ENCODE data around the gene PADI2. TPM values are rescaled to one million over a fixed set of nuclear protein-coding genes. Genes with fewer than 3 reads are reported as not detected.

PADI2 gene
- total RNA-seq, 2 experiments from 2014 or later, result not detected

DNA sequence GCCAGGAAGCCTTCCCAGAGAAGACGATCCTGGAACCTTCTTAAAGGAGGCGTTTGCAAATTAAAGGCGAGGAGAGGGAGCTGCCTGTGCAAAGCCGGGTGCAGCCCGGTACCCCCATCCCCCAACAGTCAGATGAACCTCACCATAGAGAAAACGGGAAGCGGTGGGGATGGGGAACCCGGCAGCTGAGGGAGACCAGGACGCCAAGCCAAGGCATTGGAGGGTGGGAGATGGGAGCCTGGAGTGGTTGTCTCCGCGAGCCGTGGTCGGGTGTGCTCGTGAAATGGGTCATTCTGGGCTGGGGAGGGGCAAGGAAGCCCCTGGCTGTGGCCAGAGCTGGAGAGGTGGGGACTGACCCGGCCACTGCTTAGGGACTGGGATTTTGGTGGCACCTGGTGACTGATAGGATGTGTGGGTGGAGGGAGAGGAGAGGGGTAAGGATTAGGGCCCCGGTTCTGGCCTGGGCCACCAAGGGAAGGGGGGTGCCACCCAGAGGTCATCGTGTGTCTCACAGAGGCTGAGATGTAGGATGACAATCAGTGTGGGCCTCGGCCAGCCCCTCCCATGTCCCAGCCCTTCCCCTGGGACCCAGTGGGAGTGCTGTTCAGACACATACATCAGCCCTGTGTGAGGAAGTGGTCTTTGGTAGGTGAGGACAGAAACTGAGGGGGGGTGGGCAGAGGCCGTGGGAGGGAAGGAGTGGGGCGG lies 676 bp upstream of the PADI2 start:
- intact Hi-C loops (cut with micrococcal nuclease), result no loop called here
- Mint-ChIP-seq H3K4me1 (ENCODE audit: low read depth) (peaks cover 10% of the 10 kb centered on the region), H3K27me3 (ENCODE audit: low read depth) (peaks cover 43% of the 10 kb centered on the region), H3K4me3 (peak overlapping the region; percentile 24), H3K27ac (no peak overlapping the region), H3K9me3 (no peaks in the 10 kb centered on the region), H3K36me3 (ENCODE audit: low read depth) (no peaks in the 10 kb centered on the region)
- DNase-seq, result no peak
- CTCF ChIA-PET, result interaction anchor here (2.5 kb wide), 1 partner anchor 117 kb away, joined by 15 read pairs; no protein-coding TSS in a partner anchor

DNA sequence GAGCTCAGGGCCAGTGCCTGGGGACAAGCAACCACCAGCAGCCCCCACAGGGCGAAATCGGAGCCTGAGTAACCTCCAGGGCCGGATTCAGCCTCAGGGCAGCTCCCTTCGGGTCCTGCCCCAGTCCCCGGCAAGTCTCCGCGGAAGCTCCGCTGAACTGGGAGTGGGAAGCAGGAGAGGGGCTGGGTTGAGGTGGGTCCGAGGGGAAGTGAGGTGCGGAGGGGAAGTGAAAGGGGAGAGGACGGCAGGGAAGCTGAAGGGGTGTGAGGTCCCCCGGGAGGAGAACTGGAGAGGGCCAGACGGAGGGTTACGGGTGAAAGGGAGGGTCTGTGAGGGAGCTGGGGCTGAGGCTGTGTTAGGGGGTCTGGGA lies 560 bp downstream of the PADI2 start:
- intact Hi-C loops (cut with micrococcal nuclease), result no loop called here

DNA sequence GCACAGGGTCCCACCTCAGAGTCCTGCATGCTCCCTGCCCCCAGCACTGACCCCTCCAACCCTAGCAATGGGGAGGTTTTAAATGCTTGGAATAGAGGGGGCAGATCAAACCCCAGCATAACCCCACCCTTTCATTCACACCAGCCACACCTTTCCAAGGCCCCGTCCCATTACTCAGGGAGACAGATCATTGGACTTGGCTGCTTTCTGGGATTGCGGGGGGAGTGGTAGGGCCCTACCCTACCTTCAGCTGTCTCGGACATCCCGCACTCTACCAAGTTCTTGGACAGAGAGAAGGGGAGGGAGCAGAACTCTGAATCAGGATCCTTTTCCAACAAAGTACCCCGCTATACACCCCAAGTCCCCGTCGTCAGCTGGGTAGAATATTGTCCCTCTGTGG lies 983 bp downstream of the PADI2 start:
- Mint-ChIP-seq H3K9me3 (no peaks in the 10 kb centered on the region), H3K27me3 (ENCODE audit: low read depth) (peaks cover 41% of the 10 kb centered on the region), H3K27ac (no peak overlapping the region), H3K4me3 (no peak overlapping the region), H3K4me1 (ENCODE audit: low read depth) (peaks cover 10% of the 10 kb centered on the region), H3K36me3 (ENCODE audit: low read depth) (no peaks in the 10 kb centered on the region)
- CTCF ChIA-PET, result interaction anchor here (1.3 kb wide), 1 partner anchor 119 kb away, joined by 4 read pairs; no protein-coding TSS in a partner anchor
- no peak for DNase-seq
- intact Hi-C loops (cut with micrococcal nuclease), result no loop called here

More for the DNA sequence above, 560 bp downstream of the PADI2 start:
- CTCF ChIA-PET, result interaction anchor here (1.0 to 1.3 kb wide), 2 partner anchors 8 to 119 kb away, joined by 3 to 4 read pairs; no protein-coding TSS in a partner anchor
- Mint-ChIP-seq H3K27ac (no peak overlapping the region), H3K4me1 (ENCODE audit: low read depth) (peaks cover 10% of the 10 kb centered on the region), H3K36me3 (ENCODE audit: low read depth) (no peaks in the 10 kb centered on the region), H3K27me3 (ENCODE audit: low read depth) (peaks cover 41% of the 10 kb centered on the region), H3K4me3 (peak overlapping the region; percentile 21), H3K9me3 (no peaks in the 10 kb centered on the region)
- no peak for DNase-seq

DNA sequence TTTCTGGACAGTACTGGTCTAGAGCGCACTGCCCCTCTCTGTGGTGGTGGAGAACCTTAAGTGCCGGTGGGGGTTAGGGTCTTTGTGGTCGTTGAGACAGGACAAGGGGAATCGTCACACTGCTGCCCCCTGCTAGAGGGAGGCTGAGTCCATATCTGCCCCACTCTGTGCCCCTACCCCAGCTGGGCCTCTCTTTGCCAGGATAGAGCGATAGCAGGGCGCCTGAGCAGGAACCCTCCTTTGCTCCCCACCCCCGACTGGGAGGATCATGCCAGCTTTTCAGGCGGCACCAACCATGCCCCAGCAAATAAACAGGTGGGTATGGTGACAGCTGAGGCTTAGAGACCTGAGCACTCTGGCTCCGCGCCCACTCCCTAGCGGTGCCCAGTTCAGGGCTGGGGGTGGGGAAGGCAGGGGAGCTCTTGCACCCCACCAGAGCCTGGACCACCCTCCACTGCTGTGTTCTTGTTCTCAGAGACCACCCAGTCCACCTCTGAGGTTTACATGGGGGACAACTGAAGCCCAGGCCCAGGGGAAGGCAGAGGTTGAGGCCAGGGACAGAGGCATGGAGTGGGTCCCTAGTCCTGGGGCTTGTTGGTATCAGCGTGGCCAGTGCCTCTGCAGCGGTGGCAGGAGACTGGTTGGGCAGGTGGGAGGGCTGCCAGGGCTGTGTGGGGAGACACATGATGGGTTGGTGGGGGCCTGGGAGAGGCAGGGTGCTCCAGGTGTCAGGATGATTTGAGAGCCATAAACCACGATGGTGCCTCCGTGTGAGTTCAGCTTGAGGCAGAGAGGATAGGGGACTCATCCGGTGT lies 1.6 kb downstream of the PADI2 start:
- Mint-ChIP-seq H3K9me3 (no peaks in the 10 kb centered on the region), H3K36me3 (ENCODE audit: low read depth) (no peaks in the 10 kb centered on the region), H3K4me3 (no peak overlapping the region), H3K4me1 (ENCODE audit: low read depth) (peaks cover 10% of the 10 kb centered on the region), H3K27me3 (ENCODE audit: low read depth) (peaks cover 41% of the 10 kb centered on the region), H3K27ac (no peak overlapping the region)
- intact Hi-C loops (cut with micrococcal nuclease), result no loop called here
- no peak for DNase-seq
- CTCF ChIA-PET, result interaction anchor here (1.3 kb wide), 1 partner anchor 120 kb away, joined by 4 read pairs; no protein-coding TSS in a partner anchor

DNA sequence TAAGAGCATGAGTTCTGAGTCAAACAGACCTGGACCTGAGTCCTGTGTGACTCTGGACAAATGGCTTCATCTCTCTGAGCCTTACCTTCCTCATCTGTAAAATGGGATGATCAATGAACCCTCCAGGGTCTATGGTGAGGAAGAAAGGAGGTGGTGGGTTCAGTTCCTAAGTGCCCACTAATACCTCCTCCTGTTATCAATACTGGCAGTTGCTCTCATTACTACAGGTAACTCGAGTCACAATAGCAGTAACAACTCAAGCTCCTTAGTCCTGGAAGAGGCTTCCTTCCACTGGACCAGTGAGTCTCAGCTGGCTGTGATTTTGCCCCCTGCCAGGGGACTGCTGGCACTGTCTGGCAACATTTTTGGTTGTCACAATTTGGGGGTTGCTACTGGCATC lies 2.6 kb downstream of the PADI2 start:
- H3K36me3 Mint-ChIP-seq (ENCODE audit: low read depth), result no peaks in the 10 kb centered on the region
- H3K27me3 Mint-ChIP-seq (ENCODE audit: low read depth), result peaks cover 41% of the 10 kb centered on the region
- H3K4me3 Mint-ChIP-seq, result no peak overlapping the region
- CTCF ChIA-PET, result no interaction called here
- no peak for DNase-seq
- H3K9me3 Mint-ChIP-seq, result no peaks in the 10 kb centered on the region
- H3K4me1 Mint-ChIP-seq (ENCODE audit: low read depth), result peaks cover 10% of the 10 kb centered on the region
- intact Hi-C loops (cut with micrococcal nuclease), result no loop called here
- H3K27ac Mint-ChIP-seq, result no peak overlapping the region

DNA sequence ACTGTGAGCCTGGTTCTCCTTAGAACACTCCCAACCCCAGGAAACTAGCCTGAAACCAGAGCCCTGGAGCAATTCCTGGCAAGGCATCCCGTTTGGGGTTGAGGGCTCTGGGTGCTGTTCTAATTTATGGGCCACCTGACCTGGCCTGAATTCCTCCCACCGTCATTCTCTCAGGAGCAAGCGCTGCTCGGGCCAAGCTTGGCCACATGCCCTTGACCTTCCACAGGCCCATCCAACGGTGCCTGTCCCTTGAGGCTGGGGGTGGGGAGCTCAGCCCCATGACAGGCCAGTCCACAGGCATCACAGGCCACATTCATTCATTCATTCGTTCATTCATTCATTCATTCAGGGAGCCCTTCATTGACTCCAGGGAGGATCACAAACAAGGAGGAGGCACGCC lies 5.3 kb downstream of the PADI2 start:
- CTCF ChIA-PET, result no interaction called here
- no peak overlapping the region for H3K27ac Mint-ChIP-seq
- no peak for DNase-seq

DNA sequence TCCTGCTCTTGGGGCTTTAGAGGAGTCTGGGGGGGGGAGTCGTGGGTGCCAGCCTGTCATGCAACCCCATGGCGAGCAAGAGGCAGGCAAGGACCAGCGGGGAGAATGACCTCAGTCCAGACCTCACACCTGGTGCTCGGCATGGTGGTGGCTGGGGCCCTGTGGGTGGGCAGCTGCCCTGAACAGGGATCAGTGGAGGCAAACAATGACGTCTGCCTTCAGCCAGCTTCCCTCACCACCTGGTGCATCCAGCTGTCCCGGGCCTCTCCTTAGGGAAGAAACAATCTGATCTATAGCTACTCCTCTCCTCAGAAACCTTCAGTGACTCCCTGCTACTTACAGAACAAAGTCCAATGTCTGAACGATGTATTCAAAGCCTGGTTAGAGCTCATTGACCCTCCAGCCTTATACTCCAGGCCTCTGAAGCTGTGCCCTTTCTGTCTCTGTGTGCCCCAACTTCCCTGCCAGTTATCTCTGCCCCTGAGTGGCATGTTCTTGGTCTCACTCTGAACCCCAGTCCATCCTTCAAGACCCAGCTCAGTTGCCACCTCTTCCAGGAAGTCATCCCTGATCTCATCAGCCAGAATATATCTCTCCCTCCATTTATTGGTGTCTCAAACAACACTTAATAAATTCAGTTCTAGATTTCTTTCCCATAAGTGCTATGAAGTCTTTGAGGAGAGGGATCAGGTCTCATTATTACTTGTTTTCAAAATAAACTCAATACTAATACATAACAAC lies 6.6 kb downstream of the PADI2 start:
- Mint-ChIP-seq H3K9me3 (no peaks in the 10 kb centered on the region), H3K36me3 (ENCODE audit: low read depth) (no peaks in the 10 kb centered on the region), H3K4me3 (no peak overlapping the region), H3K27ac (no peak overlapping the region), H3K27me3 (ENCODE audit: low read depth) (peaks cover 11% of the 10 kb centered on the region), H3K4me1 (ENCODE audit: low read depth) (no peaks in the 10 kb centered on the region)
- intact Hi-C loops (cut with micrococcal nuclease), result no loop called here
- CTCF ChIA-PET, result no interaction called here
- DNase-seq, result no peak

More for the DNA sequence above, 5.3 kb downstream of the PADI2 start:
- intact Hi-C loops (cut with micrococcal nuclease), result no loop called here
- Mint-ChIP-seq H3K9me3 (no peaks in the 10 kb centered on the region), H3K4me1 (ENCODE audit: low read depth) (peaks cover 6% of the 10 kb centered on the region), H3K4me3 (no peak overlapping the region), H3K27me3 (ENCODE audit: low read depth) (peaks cover 24% of the 10 kb centered on the region), H3K36me3 (ENCODE audit: low read depth) (no peaks in the 10 kb centered on the region)

DNA sequence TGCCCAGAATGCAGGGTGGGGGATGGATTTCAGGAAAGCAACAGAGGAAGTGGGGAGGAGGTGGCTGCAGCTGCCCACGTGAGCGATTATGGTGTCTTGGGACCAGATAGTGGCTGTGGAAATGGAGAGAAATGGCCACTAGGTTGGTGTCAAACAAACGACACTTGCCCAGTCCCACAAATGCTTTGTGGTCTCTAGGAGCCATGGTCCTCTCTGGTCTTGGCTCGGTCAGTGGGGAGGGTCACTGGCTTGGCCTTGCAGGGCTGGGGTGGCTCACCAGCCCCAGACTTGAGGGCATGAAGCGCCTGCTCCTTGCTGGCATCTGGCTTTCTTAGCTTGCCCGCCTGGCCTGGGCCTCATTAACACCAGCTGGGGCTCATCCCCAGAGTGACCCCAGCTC lies 7.2 kb downstream of the PADI2 start:
- CTCF ChIA-PET, result no interaction called here
- no peaks in the 10 kb centered on the region for H3K36me3 Mint-ChIP-seq (ENCODE audit: low read depth)
- no peak overlapping the region for H3K27ac Mint-ChIP-seq
- no peaks in the 10 kb centered on the region for H3K9me3 Mint-ChIP-seq
- no peak for DNase-seq
- peaks cover 8% of the 10 kb centered on the region for H3K27me3 Mint-ChIP-seq (ENCODE audit: low read depth)
- intact Hi-C loops (cut with micrococcal nuclease), result no loop called here
- H3K4me3 Mint-ChIP-seq, result no peak overlapping the region
- H3K4me1 Mint-ChIP-seq (ENCODE audit: low read depth), result no peaks in the 10 kb centered on the region

DNA sequence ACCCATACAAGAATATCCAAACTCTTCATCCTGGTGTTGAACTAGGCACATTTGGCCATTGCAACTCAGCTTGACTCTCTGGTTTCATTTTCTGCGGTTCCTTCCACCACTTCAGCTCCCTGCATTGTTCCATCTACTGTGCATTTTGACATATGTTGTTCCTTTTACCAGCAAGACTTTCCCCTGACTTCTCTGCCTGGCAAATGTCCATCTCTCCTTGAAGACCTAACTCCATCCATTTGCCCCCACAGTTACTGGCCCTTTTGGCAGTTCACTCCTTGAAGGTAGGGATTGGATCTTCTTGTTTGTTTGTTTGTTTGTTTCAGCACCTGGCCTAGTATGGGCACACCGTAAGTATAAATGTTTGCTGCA lies 8.7 kb downstream of the PADI2 start:
- Mint-ChIP-seq H3K36me3 (ENCODE audit: low read depth) (no peaks in the 10 kb centered on the region), H3K4me1 (ENCODE audit: low read depth) (no peaks in the 10 kb centered on the region), H3K9me3 (no peaks in the 10 kb centered on the region), H3K4me3 (no peak overlapping the region), H3K27ac (no peak overlapping the region), H3K27me3 (ENCODE audit: low read depth) (no peaks in the 10 kb centered on the region)
- intact Hi-C loops (cut with micrococcal nuclease), result no loop called here
- no peak for DNase-seq
- CTCF ChIA-PET, result interaction anchor here (1.2 kb wide), 1 partner anchor 9 kb away, joined by 3 read pairs; the partner anchor contains the start of gene PADI2

DNA sequence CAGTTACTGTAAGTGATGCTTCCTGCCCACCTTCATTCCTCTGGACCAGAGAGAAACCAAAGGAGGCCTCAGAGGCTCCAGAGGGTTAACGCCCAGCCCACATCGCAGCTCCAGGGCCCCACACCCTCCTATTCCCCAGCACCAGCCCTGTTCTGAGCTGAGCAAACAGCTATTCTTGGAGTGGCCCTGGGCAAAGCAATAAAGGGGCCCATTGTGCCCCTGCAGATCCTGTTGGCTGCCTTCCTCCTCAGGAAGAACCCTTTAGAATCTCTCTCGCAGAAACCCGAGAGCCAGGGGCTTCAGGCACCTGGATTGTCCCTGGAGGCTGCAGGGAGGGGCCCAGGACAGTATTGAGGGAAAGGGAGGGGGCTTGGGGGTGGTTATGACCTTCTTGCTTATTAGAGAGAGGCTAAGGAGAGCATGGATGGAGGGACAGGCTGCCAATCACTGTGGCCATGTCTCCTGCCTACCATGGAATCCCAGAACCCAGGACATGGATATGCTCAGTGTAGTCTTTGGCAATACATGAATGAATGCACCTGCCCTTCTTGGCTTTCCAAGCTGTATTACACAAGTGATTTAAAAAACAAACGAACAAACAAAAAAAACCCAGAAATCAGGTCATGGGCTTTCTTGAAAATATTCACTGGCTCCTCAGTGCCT lies 9.2 kb downstream of the PADI2 start:
- CTCF ChIA-PET, result interaction anchor here (1.2 kb wide), 1 partner anchor 9 kb away, joined by 3 read pairs; the partner anchor contains the start of gene PADI2
- Mint-ChIP-seq H3K36me3 (ENCODE audit: low read depth) (no peaks in the 10 kb centered on the region), H3K4me1 (ENCODE audit: low read depth) (no peaks in the 10 kb centered on the region), H3K27me3 (ENCODE audit: low read depth) (no peaks in the 10 kb centered on the region), H3K9me3 (no peaks in the 10 kb centered on the region), H3K4me3 (no peak overlapping the region), H3K27ac (no peak overlapping the region)
- intact Hi-C loops (cut with micrococcal nuclease), result no loop called here
- no peak for DNase-seq

DNA sequence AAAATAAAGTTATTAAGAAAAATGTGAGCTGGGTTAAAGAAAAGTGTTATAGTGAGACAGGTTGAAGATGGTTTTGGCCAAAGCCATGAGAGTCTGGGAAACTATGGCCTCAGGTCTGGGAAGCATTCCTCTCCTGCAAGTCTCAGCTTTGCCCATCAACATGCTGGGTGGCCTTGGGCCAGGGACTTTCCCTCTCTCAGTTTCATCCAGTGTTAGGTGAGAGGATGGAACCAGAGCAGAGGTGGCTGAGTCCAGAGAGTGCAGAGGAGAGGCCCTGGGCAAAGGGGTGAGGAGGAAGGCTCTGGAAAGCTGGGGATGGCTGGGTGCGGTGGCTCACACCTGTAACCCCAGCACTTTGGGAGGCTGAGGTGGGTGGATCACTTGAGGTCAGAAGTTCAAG lies 10.5 kb downstream of the PADI2 start:
- Mint-ChIP-seq H3K27me3 (ENCODE audit: low read depth) (no peaks in the 10 kb centered on the region), H3K36me3 (ENCODE audit: low read depth) (no peaks in the 10 kb centered on the region), H3K9me3 (no peaks in the 10 kb centered on the region), H3K27ac (no peak overlapping the region), H3K4me1 (ENCODE audit: low read depth) (no peaks in the 10 kb centered on the region), H3K4me3 (no peak overlapping the region)
- CTCF ChIA-PET, result no interaction called here
- intact Hi-C loops (cut with micrococcal nuclease), result no loop called here
- no peak for DNase-seq

DNA sequence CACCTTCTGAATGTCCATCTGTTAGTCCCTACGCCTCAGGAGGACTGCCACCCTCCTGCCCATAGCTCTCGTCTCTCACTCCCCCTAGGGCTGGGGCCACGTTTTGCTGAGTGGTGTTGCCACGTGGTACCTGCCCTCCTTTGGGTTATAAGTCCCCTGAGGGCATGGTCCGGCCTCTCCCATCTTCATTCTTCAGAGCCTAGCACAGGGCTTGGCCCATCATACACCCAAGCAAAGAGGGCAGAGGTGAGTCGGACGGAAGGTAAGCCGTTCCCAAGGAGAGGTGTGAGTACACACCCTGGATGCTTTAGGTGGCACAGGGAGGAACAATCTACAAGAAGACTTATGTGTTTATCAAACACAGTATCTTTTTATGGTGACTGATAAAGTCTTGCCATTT lies 10.9 kb downstream of the PADI2 start:
- intact Hi-C loops (cut with micrococcal nuclease), result no loop called here
- DNase-seq, result no peak
- H3K4me3 Mint-ChIP-seq, result no peak overlapping the region
- H3K27me3 Mint-ChIP-seq (ENCODE audit: low read depth), result no peaks in the 10 kb centered on the region
- H3K27ac Mint-ChIP-seq, result no peak overlapping the region
- no peaks in the 10 kb centered on the region for H3K4me1 Mint-ChIP-seq (ENCODE audit: low read depth)
- H3K9me3 Mint-ChIP-seq, result no peaks in the 10 kb centered on the region
- CTCF ChIA-PET, result no interaction called here
- H3K36me3 Mint-ChIP-seq (ENCODE audit: low read depth), result no peaks in the 10 kb centered on the region

All from activated naive CD4-positive, alpha-beta T cell treated with anti-CD3 and anti-CD28 coated beads for 36 hours (primary cell).